C4-2B (cell line): ENCODE results near the gene DHRS4.

Source experiments
- CTCF ChIP-seq: fragments of 450-650 bp; conservative IDR thresholded peaks from 2 replicates; pipeline ENCODE4 v1.5.1; 2017; ENCODE audit warnings: mild to moderate bottlenecking
- ZFX ChIP-seq: fragments of 450-650 bp; IDR thresholded peaks from 2 replicates; pipeline ENCODE4 v1.6.1; 2017

DNA sequence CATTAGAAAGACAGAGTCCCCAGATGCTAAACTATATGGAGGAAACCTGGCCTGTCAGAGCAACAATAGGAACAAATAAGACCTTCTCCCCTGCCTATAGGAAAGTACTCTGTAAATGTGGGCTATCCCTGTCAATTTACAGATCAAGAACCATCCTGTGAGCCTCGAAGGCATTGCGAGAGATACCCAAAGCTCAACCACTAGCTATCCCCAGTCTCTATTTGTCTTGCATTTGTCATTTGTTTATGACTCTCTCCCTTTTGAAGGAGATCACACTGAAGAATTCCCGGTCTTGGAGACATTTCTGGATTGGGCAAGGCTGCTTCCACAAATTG is 42.7 kb upstream of the DHRS4 start:
- TF ChIP-seq CTCF, result peak; percentile 63
- TF ChIP-seq ZFX, result no peak
